ENCODE measurements around the gene TNC.

- no peak for TF ChIP-seq POLR2A (IDR thresholded peaks at IDR 0.05; ENCODE audit: low read depth, low read length)
- TF ChIP-seq SPI1 (IDR thresholded peaks at IDR 0.05; ENCODE audit: low read depth, low read length): no peak
- TF ChIP-seq POLR2AphosphoS5 (IDR thresholded peaks at IDR 0.05; ENCODE audit: low read depth, low read length): no peak
- TF ChIP-seq PAX5 (IDR thresholded peaks at IDR 0.05; ENCODE audit: insufficient read depth, low read length, severe bottlenecking): no peak
- TF ChIP-seq TAF1 (IDR thresholded peaks at IDR 0.05; ENCODE audit: low read depth, low read length): no peak
- no peak for TF ChIP-seq POU2F2 (IDR thresholded peaks at IDR 0.05; ENCODE audit: low read depth, low read length)
These were observed 48.2 kb downstream of the TNC start for GRCh38 chr9:115069771-115070170.
